ENCODE data around the gene ZNRF4.

ZNRF4 gene

GRCh38 chr19:5451494-5451893 is 3.7 kb upstream of the ZNRF4 start:
- peaks cover 2% of the 10 kb centered on the region for H3K4me1 Mint-ChIP-seq (ENCODE audit: low read depth)
- no peaks in the 10 kb centered on the region for H3K9me3 Mint-ChIP-seq
- DNase-seq, result no peak
- H3K27me3 Mint-ChIP-seq, result peaks cover 36% of the 10 kb centered on the region
- no peak overlapping the region for H3K27ac Mint-ChIP-seq
- H3K4me3 Mint-ChIP-seq, result no peak overlapping the region
- no peaks in the 10 kb centered on the region for H3K36me3 Mint-ChIP-seq (ENCODE audit: low read depth)

- no peaks in the 10 kb centered on the region for H3K36me3 Mint-ChIP-seq (ENCODE audit: low read depth)
- H3K9me3 Mint-ChIP-seq, result no peaks in the 10 kb centered on the region
- H3K27ac Mint-ChIP-seq, result no peak overlapping the region
- H3K4me3 Mint-ChIP-seq, result no peak overlapping the region
- H3K4me1 Mint-ChIP-seq (ENCODE audit: low read depth), result peaks cover under 1% of the 10 kb centered on the region
- peaks cover 26% of the 10 kb centered on the region for H3K27me3 Mint-ChIP-seq
- DNase-seq, result no peak
These were observed 2.3 kb upstream of the ZNRF4 start for GRCh38 chr19:5452594-5453565.

GRCh38 chr19:5454743-5455142 is 474 bp upstream of the ZNRF4 start:
- DNase-seq, result no peak
- Mint-ChIP-seq H3K27me3 (peaks cover 12% of the 10 kb centered on the region), H3K9me3 (no peaks in the 10 kb centered on the region), H3K27ac (no peak overlapping the region), H3K4me3 (no peak overlapping the region), H3K4me1 (ENCODE audit: low read depth) (no peaks in the 10 kb centered on the region), H3K36me3 (ENCODE audit: low read depth) (no peaks in the 10 kb centered on the region)

- no peaks in the 10 kb centered on the region for H3K27me3 Mint-ChIP-seq
- no peak overlapping the region for H3K27ac Mint-ChIP-seq
- no peaks in the 10 kb centered on the region for H3K4me1 Mint-ChIP-seq (ENCODE audit: low read depth)
- H3K4me3 Mint-ChIP-seq, result no peak overlapping the region
- no peak for DNase-seq
- H3K9me3 Mint-ChIP-seq, result no peaks in the 10 kb centered on the region
- no peaks in the 10 kb centered on the region for H3K36me3 Mint-ChIP-seq (ENCODE audit: low read depth)
These were observed 1.1 kb downstream of the ZNRF4 start for GRCh38 chr19:5456130-5456840.

- Mint-ChIP-seq H3K27ac (no peak overlapping the region), H3K4me1 (ENCODE audit: low read depth) (no peaks in the 10 kb centered on the region), H3K36me3 (ENCODE audit: low read depth) (no peaks in the 10 kb centered on the region), H3K27me3 (no peaks in the 10 kb centered on the region), H3K9me3 (no peaks in the 10 kb centered on the region), H3K4me3 (no peak overlapping the region)
- no peak for DNase-seq
These were observed 1.6 kb downstream of the ZNRF4 start for GRCh38 chr19:5456841-5457200.

GRCh38 chr19:5457709-5458108 is 2.5 kb downstream of the ZNRF4 start:
- Mint-ChIP-seq H3K36me3 (ENCODE audit: low read depth) (no peaks in the 10 kb centered on the region), H3K9me3 (no peaks in the 10 kb centered on the region), H3K4me3 (no peak overlapping the region), H3K27ac (no peak overlapping the region), H3K27me3 (no peaks in the 10 kb centered on the region), H3K4me1 (ENCODE audit: low read depth) (no peaks in the 10 kb centered on the region)
- no peak for DNase-seq

GRCh38 chr19:5458420-5458819 is 3.2 kb downstream of the ZNRF4 start:
- Mint-ChIP-seq H3K4me3 (no peak overlapping the region), H3K4me1 (ENCODE audit: low read depth) (no peaks in the 10 kb centered on the region), H3K27me3 (no peaks in the 10 kb centered on the region), H3K27ac (no peak overlapping the region), H3K9me3 (no peaks in the 10 kb centered on the region), H3K36me3 (ENCODE audit: low read depth) (no peaks in the 10 kb centered on the region)
- DNase-seq, result no peak

GRCh38 chr19:5459360-5459759 is 4.1 kb downstream of the ZNRF4 start:
- Mint-ChIP-seq H3K4me3 (no peak overlapping the region), H3K27ac (no peak overlapping the region), H3K27me3 (peaks cover 2% of the 10 kb centered on the region), H3K4me1 (ENCODE audit: low read depth) (no peaks in the 10 kb centered on the region), H3K9me3 (no peaks in the 10 kb centered on the region), H3K36me3 (ENCODE audit: low read depth) (no peaks in the 10 kb centered on the region)
- DNase-seq, result no peak

- peaks cover 8% of the 10 kb centered on the region for H3K27me3 Mint-ChIP-seq
- H3K27ac Mint-ChIP-seq, result no peak overlapping the region
- no peaks in the 10 kb centered on the region for H3K4me1 Mint-ChIP-seq (ENCODE audit: low read depth)
- no peak for DNase-seq
- no peak overlapping the region for H3K4me3 Mint-ChIP-seq
- no peaks in the 10 kb centered on the region for H3K9me3 Mint-ChIP-seq
- no peaks in the 10 kb centered on the region for H3K36me3 Mint-ChIP-seq (ENCODE audit: low read depth)
These were observed 5.5 kb downstream of the ZNRF4 start for GRCh38 chr19:5460748-5461147.

GRCh38 chr19:5463959-5464358 is 8.7 kb downstream of the ZNRF4 start:
- no peak for DNase-seq
- Mint-ChIP-seq H3K27ac (no peak overlapping the region), H3K4me3 (no peak overlapping the region), H3K4me1 (ENCODE audit: low read depth) (no peaks in the 10 kb centered on the region), H3K27me3 (peaks cover 16% of the 10 kb centered on the region), H3K36me3 (ENCODE audit: low read depth) (no peaks in the 10 kb centered on the region), H3K9me3 (no peaks in the 10 kb centered on the region)

- no peak for DNase-seq
- H3K4me3 Mint-ChIP-seq, result no peak overlapping the region
- H3K27me3 Mint-ChIP-seq, result peaks cover 16% of the 10 kb centered on the region
- H3K27ac Mint-ChIP-seq, result no peak overlapping the region
- H3K9me3 Mint-ChIP-seq, result no peaks in the 10 kb centered on the region
- no peaks in the 10 kb centered on the region for H3K36me3 Mint-ChIP-seq (ENCODE audit: low read depth)
- no peaks in the 10 kb centered on the region for H3K4me1 Mint-ChIP-seq (ENCODE audit: low read depth)
These were observed 10.9 kb downstream of the ZNRF4 start for GRCh38 chr19:5466072-5466471.

GRCh38 chr19:5466814-5467291 is 11.6 kb downstream of the ZNRF4 start:
- Mint-ChIP-seq H3K27me3 (peaks cover 16% of the 10 kb centered on the region), H3K4me1 (ENCODE audit: low read depth) (no peaks in the 10 kb centered on the region), H3K9me3 (no peaks in the 10 kb centered on the region), H3K27ac (no peak overlapping the region), H3K4me3 (no peak overlapping the region), H3K36me3 (ENCODE audit: low read depth) (no peaks in the 10 kb centered on the region)
- no peak for DNase-seq

GRCh38 chr19:5470264-5470671 is 15.1 kb downstream of the ZNRF4 start:
- H3K27ac Mint-ChIP-seq, result no peak overlapping the region
- no peak overlapping the region for H3K4me3 Mint-ChIP-seq
- H3K4me1 Mint-ChIP-seq (ENCODE audit: low read depth), result no peaks in the 10 kb centered on the region

GRCh38 chr19:5472286-5472685 is 17.1 kb downstream of the ZNRF4 start:
- no peaks in the 10 kb centered on the region for H3K36me3 Mint-ChIP-seq (ENCODE audit: low read depth)
- DNase-seq, result no peak
- no peak overlapping the region for H3K4me3 Mint-ChIP-seq
- H3K9me3 Mint-ChIP-seq, result no peaks in the 10 kb centered on the region
- no peak overlapping the region for H3K27ac Mint-ChIP-seq
- peaks cover 15% of the 10 kb centered on the region for H3K27me3 Mint-ChIP-seq
- no peaks in the 10 kb centered on the region for H3K4me1 Mint-ChIP-seq (ENCODE audit: low read depth)

More at GRCh38 chr19:5470264-5470671, 15.1 kb downstream of the ZNRF4 start:
- Mint-ChIP-seq H3K36me3 (ENCODE audit: low read depth) (no peaks in the 10 kb centered on the region), H3K9me3 (no peaks in the 10 kb centered on the region), H3K27me3 (peaks cover 16% of the 10 kb centered on the region)
- DNase-seq, result no peak

GRCh38 chr19:5473646-5474045 is 18.4 kb downstream of the ZNRF4 start:
- Mint-ChIP-seq H3K4me3 (no peak overlapping the region), H3K36me3 (ENCODE audit: low read depth) (no peaks in the 10 kb centered on the region), H3K27me3 (peaks cover 25% of the 10 kb centered on the region), H3K4me1 (ENCODE audit: low read depth) (no peaks in the 10 kb centered on the region), H3K27ac (no peak overlapping the region), H3K9me3 (no peaks in the 10 kb centered on the region)
- no peak for DNase-seq

Data from activated T-cell treated with anti-CD3 and anti-CD28 coated beads, Interleukin-2, amount 50 U/mL, for 24 hours (primary cell).